Measurements from ENCODE around the gene SLC2A6.

GRCh38 chr9:133484671-133485437, 6.0 kb upstream of the SLC2A6 start:
- TF ChIP-seq POLR2AphosphoS5 (IDR thresholded peaks at IDR 0.05; ENCODE audit: low read depth) (no peak), CTCF (IDR thresholded peaks at IDR 0.05; ENCODE audit: insufficient read depth, low read length) (no peak)

All from HL-60 (cell line).